GM21825 (cell line): Measurements from ENCODE around the gene DUS1L.

Source experiments
- ATAC-seq: cut with Tn5 transposase; IDR thresholded peaks from one replicate; pipeline ENCODE4 v1.9.1; 2021; ENCODE audit warnings: mild to moderate bottlenecking, moderate library complexity; ENCODE audit not compliant: unreplicated experiment

DUS1L gene

GRCh38 chr17:82077617-82078358 lies 12.2 kb upstream of the DUS1L start:
- no peak for ATAC-seq

GRCh38 chr17:82076785-82077591 lies 11.4 kb upstream of the DUS1L start:
- ATAC-seq, result no peak

- no peak for ATAC-seq
Measured at GRCh38 chr17:82076018-82076784, 10.6 kb upstream of the DUS1L start.

GRCh38 chr17:82073446-82073845 lies 7.8 kb upstream of the DUS1L start:
- ATAC-seq, result no peak

GRCh38 chr17:82072827-82073226 lies 7.2 kb upstream of the DUS1L start:
- ATAC-seq, result no peak

GRCh38 chr17:82070611-82071010 lies 5.0 kb upstream of the DUS1L start:
- no peak for ATAC-seq

GRCh38 chr17:82065193-82065637 lies 389 bp downstream of the DUS1L start:
- no peak for ATAC-seq

GRCh38 chr17:82064433-82065192 lies 991 bp downstream of the DUS1L start:
- ATAC-seq, result no peak

- ATAC-seq, result no peak
Measured at GRCh38 chr17:82063424-82064415, 1.9 kb downstream of the DUS1L start.

GRCh38 chr17:82062984-82063368 lies 2.6 kb downstream of the DUS1L start:
- ATAC-seq, result no peak

- ATAC-seq, result no peak
Measured at GRCh38 chr17:82062076-82062983, 3.3 kb downstream of the DUS1L start.

- no peak for ATAC-seq
Measured at GRCh38 chr17:82061047-82061925, 4.3 kb downstream of the DUS1L start.

- ATAC-seq, result no peak
Measured at GRCh38 chr17:82060614-82061013, 5.0 kb downstream of the DUS1L start.

GRCh38 chr17:82060001-82060380 lies 5.6 kb downstream of the DUS1L start:
- no peak for ATAC-seq

- ATAC-seq, result no peak
Measured at GRCh38 chr17:82059272-82060000, 6.2 kb downstream of the DUS1L start.

- ATAC-seq, result no peak
Measured at GRCh38 chr17:82058855-82059249, 6.8 kb downstream of the DUS1L start.
